ENCODE data around the gene GRAMD1A.
A peak's percentile ranks its signal among the peaks of the same experiment; 100 is the strongest.

Gene GRAMD1A

DNA sequence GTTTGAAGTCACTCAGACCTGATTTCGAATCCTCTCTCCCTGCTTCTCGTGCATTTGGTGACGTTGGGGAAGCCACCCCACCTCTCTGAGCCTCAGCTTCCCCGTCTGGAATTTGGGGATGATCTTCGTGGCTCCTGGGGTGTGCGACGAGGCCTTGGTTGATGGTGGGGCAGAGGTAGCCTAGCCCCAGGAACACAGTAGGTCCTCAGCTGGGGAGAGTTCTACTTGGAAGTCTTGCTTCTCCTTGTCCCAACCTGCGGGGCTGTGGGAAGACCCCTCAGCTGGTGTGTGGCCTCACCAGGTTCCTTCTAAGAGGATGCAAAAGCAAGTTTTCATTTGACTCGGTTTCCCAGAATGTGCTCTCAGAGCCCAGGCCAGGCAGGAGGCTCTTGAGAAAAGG, 54.5 kb downstream of the GRAMD1A start:
- no peak overlapping the region for H3K27ac ChIP-seq (ENCODE audit: low read depth, low read length)
- H3K9me2 ChIP-seq (replicated peaks; ENCODE audit: control insufficient read depth, low read length) = no peaks in the 10 kb centered on the region
- H3K36me3 ChIP-seq (ENCODE audit: control insufficient read depth, low read length) = no peaks in the 10 kb centered on the region
- no peak overlapping the region for H3K4me3 ChIP-seq (ENCODE audit: low read length)
- no peak for TF ChIP-seq EZH2phosphoT487 (IDR thresholded peaks at IDR 0.05; ENCODE audit: borderline replicate concordance, low read length)
- TF ChIP-seq, protein P1, sequence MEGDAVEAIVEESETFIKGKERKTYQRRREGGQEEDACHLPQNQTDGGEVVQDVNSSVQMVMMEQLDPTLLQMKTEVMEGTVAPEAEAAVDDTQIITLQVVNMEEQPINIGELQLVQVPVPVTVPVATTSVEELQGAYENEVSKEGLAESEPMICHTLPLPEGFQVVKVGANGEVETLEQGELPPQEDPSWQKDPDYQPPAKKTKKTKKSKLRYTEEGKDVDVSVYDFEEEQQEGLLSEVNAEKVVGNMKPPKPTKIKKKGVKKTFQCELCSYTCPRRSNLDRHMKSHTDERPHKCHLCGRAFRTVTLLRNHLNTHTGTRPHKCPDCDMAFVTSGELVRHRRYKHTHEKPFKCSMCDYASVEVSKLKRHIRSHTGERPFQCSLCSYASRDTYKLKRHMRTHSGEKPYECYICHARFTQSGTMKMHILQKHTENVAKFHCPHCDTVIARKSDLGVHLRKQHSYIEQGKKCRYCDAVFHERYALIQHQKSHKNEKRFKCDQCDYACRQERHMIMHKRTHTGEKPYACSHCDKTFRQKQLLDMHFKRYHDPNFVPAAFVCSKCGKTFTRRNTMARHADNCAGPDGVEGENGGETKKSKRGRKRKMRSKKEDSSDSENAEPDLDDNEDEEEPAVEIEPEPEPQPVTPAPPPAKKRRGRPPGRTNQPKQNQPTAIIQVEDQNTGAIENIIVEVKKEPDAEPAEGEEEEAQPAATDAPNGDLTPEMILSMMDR (IDR thresholded peaks at IDR 0.05; ENCODE audit: low read depth, low read length, poor library complexity, severe bottlenecking) = no peak
- H3K4me1 ChIP-seq (ENCODE audit: control insufficient read depth, low read length) = no peaks in the 10 kb centered on the region
- H3K27me3 ChIP-seq (ENCODE audit: control insufficient read depth, low read length) = peaks cover 19% of the 10 kb centered on the region
- H3K4me2 ChIP-seq (ENCODE audit: low read length) = no peak overlapping the region
- H3F3A ChIP-seq (ENCODE audit: control insufficient read depth, insufficient read depth) = no peaks in the 10 kb centered on the region
- H3K79me2 ChIP-seq (ENCODE audit: control insufficient read depth, low read length) = no peaks in the 10 kb centered on the region
- no peaks in the 10 kb centered on the region for H4K20me1 ChIP-seq (ENCODE audit: control insufficient read depth, insufficient read depth, low read depth, low read length)
- H3K9me3 ChIP-seq (ENCODE audit: control insufficient read depth, insufficient read depth, low read length) = no peaks in the 10 kb centered on the region

DNA sequence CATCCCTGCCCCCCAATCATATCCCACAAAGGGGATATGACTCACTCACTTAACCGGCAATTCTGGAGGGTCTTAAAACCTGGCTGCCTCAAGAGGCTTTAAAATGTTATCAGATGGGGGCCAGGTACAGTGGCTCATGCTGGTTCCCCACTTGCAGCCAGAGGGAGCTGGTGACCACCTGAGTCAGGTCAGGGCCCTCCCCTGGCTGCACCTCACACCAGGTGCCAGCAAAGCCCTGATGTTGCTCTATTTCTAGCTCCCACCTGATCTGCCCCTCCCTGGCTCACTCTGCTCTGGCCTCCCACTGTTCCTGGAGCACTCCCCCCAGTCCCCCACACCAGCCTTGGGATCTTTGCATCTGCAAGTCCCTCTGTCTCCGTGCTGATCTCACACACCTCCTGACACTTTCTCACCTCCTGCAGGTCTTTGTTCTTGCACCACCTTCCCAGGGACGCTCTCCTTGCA, 55.6 kb downstream of the GRAMD1A start:
- H3K9me3 ChIP-seq (ENCODE audit: control insufficient read depth, insufficient read depth, low read length) = no peaks in the 10 kb centered on the region
- H3K9me2 ChIP-seq (replicated peaks; ENCODE audit: control insufficient read depth, low read length) = no peaks in the 10 kb centered on the region
- H3K4me3 ChIP-seq (ENCODE audit: low read length) = no peak overlapping the region
- no peaks in the 10 kb centered on the region for H4K20me1 ChIP-seq (ENCODE audit: control insufficient read depth, insufficient read depth, low read depth, low read length)
- H3K4me2 ChIP-seq (ENCODE audit: low read length) = no peak overlapping the region
- no peaks in the 10 kb centered on the region for H3K4me1 ChIP-seq (ENCODE audit: control insufficient read depth, low read length)
- no peaks in the 10 kb centered on the region for H3K79me2 ChIP-seq (ENCODE audit: control insufficient read depth, low read length)
- no peaks in the 10 kb centered on the region for H3F3A ChIP-seq (ENCODE audit: control insufficient read depth, insufficient read depth)
- H3K27me3 ChIP-seq (ENCODE audit: control insufficient read depth, low read length) = peaks cover 19% of the 10 kb centered on the region
- H3K27ac ChIP-seq (ENCODE audit: low read depth, low read length) = no peak overlapping the region
- H3K36me3 ChIP-seq (ENCODE audit: control insufficient read depth, low read length) = no peaks in the 10 kb centered on the region
- TF ChIP-seq EZH2phosphoT487 (IDR thresholded peaks at IDR 0.05; ENCODE audit: borderline replicate concordance, low read length) = no peak
- TF ChIP-seq, protein P1 (IDR thresholded peaks at IDR 0.05; ENCODE audit: low read depth, low read length, poor library complexity, severe bottlenecking) = peak; percentile 64

DNA sequence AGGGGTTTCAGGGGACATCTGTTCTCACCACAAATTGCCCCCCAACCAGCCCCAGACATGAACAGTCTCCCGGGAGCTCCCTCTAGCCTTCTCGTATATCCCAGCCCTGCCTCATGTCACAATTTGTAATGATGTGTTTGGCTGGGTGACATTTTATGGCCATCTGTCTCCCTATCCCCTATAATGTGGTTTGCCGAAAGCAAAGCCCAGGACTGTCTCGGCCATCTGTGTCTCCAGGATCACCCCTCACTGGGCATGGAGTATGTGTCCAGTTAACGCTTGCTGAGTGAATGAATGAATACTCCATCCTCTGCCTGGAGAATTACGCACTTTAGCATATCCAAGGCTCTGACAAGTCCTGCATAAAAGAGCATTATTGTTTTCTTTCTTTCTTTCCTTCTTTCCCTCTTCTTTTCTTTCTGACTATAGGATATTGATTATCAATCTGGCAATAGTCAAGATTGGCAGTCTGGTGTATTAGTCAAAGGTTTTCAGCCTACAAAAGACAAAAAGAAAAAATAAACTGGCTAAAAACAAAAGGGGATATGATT, 56.5 kb downstream of the GRAMD1A start:
- no peak overlapping the region for H3K4me2 ChIP-seq (ENCODE audit: low read length)
- no peaks in the 10 kb centered on the region for H3K9me2 ChIP-seq (replicated peaks; ENCODE audit: control insufficient read depth, low read length)
- peaks cover 19% of the 10 kb centered on the region for H3K27me3 ChIP-seq (ENCODE audit: control insufficient read depth, low read length)
- H3K36me3 ChIP-seq (ENCODE audit: control insufficient read depth, low read length) = no peaks in the 10 kb centered on the region
- H3K4me3 ChIP-seq (ENCODE audit: low read length) = no peak overlapping the region
- H3F3A ChIP-seq (ENCODE audit: control insufficient read depth, insufficient read depth) = no peaks in the 10 kb centered on the region
- no peaks in the 10 kb centered on the region for H4K20me1 ChIP-seq (ENCODE audit: control insufficient read depth, insufficient read depth, low read depth, low read length)
- H3K4me1 ChIP-seq (ENCODE audit: control insufficient read depth, low read length) = no peaks in the 10 kb centered on the region
- no peak overlapping the region for H3K27ac ChIP-seq (ENCODE audit: low read depth, low read length)
- TF ChIP-seq, protein P1 (IDR thresholded peaks at IDR 0.05; ENCODE audit: low read depth, low read length, poor library complexity, severe bottlenecking) = no peak
- no peak for TF ChIP-seq EZH2phosphoT487 (IDR thresholded peaks at IDR 0.05; ENCODE audit: borderline replicate concordance, low read length)
- H3K79me2 ChIP-seq (ENCODE audit: control insufficient read depth, low read length) = no peaks in the 10 kb centered on the region
- no peaks in the 10 kb centered on the region for H3K9me3 ChIP-seq (ENCODE audit: control insufficient read depth, insufficient read depth, low read length)
